OCI-LY1 (cell line): Measurements from ENCODE around the gene KIF15.

Experiments
- CTCF ChIP-seq: fragments of 200-600 bp; sonication (generic), shearing (Covaris generic); IDR thresholded peaks from 2 replicates; pipeline ENCODE4 v1.5.1; 2017; ENCODE audit warnings: mild to moderate bottlenecking, antibody characterized with exemption, low read length, moderate library complexity, mixed read lengths
- EZH2 ChIP-seq: fragments of 200-600 bp; sonication (generic), shearing (Covaris generic); IDR thresholded peaks from 2 replicates; pipeline ENCODE4 v1.8.0; 2017; ENCODE audit warnings: borderline replicate concordance, mixed run types, mild to moderate bottlenecking, antibody characterized with exemption, low read length, moderate library complexity, mixed read lengths

- no peak for TF ChIP-seq CTCF
- TF ChIP-seq EZH2, result no peak
Measured at GRCh38 chr3:44831232-44831631, 69.6 kb downstream of the KIF15 start.
